Activated CD4-positive, alpha-beta T cell treated with anti-CD3 and anti-CD28 coated beads for 4 hours (primary cell): ENCODE results near the gene ATG9A.
A peak's percentile ranks its signal among the peaks of the same experiment; 100 is the strongest.
"Not testable (repeated sequence)": the region's sequence is repeated elsewhere in the genome, so short reads cannot be mapped to it uniquely, and the experiment has no call there.

ENCODE experiments used
- DNase-seq, 2 donors: peaks; one replicate each; pipeline ENCODE4 v3.0.0-alpha.2; 2020

The ATG9A gene, protein sequence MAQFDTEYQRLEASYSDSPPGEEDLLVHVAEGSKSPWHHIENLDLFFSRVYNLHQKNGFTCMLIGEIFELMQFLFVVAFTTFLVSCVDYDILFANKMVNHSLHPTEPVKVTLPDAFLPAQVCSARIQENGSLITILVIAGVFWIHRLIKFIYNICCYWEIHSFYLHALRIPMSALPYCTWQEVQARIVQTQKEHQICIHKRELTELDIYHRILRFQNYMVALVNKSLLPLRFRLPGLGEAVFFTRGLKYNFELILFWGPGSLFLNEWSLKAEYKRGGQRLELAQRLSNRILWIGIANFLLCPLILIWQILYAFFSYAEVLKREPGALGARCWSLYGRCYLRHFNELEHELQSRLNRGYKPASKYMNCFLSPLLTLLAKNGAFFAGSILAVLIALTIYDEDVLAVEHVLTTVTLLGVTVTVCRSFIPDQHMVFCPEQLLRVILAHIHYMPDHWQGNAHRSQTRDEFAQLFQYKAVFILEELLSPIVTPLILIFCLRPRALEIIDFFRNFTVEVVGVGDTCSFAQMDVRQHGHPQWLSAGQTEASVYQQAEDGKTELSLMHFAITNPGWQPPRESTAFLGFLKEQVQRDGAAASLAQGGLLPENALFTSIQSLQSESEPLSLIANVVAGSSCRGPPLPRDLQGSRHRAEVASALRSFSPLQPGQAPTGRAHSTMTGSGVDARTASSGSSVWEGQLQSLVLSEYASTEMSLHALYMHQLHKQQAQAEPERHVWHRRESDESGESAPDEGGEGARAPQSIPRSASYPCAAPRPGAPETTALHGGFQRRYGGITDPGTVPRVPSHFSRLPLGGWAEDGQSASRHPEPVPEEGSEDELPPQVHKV

DNA sequence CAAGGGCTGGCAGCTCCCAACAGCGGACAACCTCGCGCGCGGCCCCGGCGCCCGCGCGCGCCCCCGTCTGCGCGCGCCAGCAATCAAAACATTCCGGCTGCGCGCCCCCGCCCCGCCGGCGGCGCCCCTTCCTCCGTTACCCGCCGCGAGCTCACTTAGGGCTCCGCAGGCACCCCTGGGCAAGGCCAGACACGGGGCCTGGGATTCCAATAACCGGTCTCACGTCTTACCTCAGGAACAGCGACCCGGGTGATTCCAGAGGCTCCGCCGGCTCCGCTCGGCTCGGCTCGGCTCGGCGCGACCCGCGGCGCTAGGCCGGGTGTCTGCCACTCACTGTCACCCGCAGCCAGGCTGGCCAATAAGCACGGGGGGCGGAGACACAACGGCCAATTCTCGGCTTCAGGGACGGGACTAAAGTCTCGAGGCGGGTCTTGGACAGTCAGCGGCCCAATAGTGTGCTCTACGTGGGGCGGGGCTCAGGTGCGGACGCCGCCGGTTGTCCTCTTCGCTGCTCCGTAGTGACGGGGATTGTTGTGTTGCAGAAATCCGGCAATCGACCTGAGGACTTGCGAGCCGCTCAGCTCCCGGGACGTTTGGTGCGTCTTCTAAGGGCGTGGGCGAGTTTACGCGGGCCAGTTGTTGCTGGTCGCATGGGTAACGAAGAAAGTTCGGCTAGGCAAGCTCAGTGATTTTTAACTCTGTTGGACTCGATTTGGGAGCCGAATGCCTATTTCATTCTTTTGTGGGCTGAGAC lies at the start of gene ATG9A, which contains the start of gene ANKZF1:
Gene ATG9A (minus strand): TSS at position 332 of the 754 bp plus-strand sequence. CDS start 1,612 bp downstream, outside the sequence.
Gene ANKZF1 (plus strand): TSS at position 502 of the 754 bp plus-strand sequence. CDS start 452 bp downstream, outside the sequence.
- DNase-seq = peak; percentile 97 to 98

DNA sequence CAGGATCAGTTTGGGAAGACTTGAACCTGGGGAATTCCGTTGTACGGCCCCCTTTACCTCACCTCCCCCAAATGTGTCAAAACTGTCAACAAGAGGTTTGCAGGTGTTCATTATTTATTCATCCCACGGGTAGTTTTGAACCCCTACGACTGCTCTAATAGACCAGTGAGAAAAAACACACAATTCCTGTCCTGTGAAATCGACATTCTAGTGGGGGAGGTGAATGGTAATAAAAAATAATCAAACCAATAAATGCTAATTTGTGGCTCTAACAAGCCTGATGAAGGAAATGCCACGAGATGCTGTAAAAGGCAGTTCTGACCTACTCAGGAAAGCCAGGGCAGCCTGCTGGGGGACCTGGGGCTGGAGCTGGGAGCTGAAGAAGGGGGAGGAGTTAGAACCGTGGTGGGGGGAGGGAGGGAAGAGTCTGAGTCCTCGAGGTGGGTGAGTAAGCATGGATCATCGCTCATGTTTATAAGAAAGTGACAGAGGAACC lies 49.3 kb upstream of the ATG9A start:
- DNase-seq = no peak

DNA sequence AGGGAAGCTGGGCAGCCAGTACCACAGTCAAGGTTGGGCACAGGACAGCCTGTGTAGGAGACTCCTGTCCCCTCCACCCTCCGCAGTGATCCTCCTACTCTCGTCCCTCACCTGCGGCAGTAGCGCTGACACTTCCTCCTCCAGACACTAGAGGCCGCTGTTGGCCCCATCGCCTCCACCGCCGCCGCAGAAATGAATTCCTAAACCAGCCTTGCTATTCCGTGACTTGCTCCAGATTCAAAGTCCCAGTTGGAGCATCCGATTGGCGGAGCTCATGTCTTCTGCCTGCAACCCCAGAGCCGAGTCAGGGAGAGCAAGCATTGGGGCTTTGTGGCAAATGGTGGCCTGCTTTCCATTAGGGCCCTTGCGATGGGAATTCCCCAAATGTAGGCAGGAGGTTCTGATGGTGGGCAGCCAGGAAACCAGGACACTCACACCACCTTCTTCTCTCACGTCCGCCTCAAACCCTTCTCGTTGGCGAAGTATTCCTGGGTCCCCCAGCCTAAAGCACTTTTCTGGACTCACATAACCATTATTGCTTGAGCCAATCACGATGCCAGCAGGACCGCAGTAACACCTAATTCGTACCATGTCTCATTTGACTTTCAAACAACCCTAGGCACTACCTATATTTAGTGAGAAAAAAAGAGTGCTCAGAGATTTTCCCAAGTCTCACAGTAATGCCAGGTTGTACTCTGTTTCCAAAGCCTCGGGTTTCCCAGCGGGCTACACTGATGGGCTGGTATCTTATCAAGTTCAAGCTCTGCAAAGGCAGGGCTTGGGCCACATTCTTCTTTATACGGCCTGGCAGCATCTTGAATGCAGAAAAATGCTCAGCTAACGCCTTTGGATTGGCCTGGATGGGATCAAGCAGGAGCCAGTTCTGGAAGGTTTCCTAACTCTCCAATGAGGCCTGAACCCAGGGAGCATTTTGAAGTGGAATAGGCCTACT lies 48.5 kb upstream of the ATG9A start:
- peak; percentile 69 to 74 for DNase-seq

DNA sequence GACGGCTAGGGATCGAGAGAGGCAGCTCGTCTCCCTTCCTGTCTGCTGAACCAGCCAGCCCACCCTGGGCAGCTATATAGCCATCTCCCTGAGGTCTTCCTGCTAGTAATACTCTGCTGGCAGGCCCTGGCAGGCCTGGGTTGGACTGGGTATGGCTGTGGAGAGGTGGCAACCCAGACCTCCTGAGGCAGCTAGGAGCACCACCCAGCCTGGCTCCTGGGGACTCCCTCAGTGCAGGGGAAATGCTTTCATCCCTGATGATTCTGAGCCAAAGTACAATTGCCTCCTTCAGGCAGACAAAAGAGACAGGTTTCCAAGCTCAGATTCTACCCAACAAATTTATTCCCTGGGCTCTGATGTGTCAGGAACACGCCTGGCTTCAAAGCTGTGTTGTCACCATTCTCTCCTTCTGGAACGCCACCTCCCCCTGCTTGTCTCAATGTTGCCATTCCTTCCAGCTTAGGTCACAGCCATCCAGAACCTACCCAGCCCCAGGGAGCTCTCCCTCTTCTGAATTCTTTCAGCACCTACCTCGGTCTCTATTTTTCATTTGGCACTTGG lies 45.0 kb upstream of the ATG9A start:
- DNase-seq = no peak

DNA sequence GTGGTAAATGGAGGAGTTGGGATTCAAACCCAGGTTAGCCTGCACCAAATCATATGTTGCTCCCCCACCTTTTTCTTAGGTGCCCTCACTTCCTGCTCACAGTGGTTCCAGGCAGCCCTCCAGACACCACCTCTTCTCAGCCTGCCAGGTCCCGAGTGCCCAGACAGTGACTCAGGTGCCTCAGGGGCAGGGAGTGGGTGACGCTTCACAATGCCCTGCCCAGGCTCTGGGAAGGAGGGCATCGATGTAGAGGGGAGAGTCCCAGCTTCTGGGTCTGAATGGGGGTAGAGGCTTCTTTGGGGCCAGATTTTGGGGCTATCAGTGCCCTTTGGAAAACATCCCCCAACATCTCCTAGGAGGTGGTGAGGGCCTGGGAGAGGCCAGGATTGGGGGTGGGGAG lies 44.5 kb upstream of the ATG9A start:
- no peak for DNase-seq

DNA sequence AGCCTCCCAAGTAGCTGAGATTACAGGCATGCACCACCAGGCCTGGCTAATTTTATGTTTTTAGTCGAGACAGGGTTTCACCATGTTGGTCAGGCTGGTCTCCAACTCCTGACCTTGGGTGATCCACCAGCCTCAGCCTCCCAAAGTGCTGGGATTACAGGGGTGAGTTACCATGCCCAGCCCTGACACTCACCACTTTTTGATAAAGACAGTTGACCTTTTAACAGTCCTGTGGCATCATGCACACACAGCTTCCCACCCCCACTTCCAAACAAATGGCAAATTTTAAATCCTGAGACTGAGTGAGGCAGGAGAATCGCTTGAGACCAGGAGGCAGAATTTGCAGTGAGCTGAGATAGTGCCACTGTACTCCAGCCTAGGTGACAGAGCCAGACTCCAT lies 43.6 kb upstream of the ATG9A start:
- no peak for DNase-seq

DNA sequence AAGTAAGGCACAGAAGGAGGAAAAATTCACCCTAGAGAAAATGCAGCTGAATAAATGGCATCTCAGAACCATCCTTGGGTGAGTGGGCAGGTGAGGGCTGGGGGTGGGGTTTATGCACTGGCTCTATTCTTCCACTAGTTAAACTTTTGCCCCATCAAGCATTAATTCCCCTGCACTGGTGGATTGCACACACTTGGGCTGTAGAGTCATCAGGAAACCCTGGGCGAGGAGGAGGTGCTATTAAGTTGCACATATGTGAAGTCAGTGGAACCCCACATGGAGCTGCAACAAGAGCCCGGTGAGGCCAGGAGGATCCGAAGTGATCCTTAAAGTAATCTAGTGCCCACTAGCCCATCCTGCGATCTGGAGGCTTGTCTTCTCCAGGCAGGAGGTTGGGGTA lies 42.9 kb upstream of the ATG9A start:
- DNase-seq = no peak

DNA sequence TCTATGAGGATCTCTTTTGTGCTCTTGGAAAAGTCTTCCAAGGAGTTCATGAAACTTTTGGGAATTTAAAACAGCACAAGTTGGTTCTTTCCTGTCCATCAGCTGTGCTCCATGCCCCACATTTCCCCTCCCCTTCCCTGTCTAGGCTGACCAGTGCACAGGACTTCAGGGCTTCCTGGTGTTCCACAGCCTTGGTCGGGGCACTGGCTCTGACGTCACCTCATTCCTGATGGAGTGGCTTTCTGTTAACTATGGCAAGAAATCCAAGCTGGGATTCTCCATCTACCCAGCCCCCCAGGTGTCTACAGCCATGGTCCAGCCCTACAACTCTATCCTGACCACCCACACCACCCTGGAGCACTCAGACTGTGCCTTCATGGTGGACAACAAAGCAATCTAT lies 41.6 kb upstream of the ATG9A start:
- DNase-seq = no peak

DNA sequence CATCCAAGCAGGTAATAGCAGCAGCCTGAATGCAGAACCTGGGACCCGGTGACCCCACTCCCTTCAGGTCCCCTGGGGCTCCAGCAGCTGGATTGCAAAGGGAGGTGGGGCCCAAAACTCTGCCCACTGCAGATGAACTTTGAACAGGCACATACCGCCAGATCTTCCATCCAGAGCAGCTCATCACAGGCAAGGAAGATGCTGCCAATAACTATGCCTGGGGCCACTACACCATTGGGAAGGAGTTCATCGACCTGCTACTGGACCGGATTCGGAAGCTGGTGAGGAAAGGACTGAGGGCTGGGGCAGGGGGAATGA lies 40.6 kb upstream of the ATG9A start:
- no peak for DNase-seq

DNA sequence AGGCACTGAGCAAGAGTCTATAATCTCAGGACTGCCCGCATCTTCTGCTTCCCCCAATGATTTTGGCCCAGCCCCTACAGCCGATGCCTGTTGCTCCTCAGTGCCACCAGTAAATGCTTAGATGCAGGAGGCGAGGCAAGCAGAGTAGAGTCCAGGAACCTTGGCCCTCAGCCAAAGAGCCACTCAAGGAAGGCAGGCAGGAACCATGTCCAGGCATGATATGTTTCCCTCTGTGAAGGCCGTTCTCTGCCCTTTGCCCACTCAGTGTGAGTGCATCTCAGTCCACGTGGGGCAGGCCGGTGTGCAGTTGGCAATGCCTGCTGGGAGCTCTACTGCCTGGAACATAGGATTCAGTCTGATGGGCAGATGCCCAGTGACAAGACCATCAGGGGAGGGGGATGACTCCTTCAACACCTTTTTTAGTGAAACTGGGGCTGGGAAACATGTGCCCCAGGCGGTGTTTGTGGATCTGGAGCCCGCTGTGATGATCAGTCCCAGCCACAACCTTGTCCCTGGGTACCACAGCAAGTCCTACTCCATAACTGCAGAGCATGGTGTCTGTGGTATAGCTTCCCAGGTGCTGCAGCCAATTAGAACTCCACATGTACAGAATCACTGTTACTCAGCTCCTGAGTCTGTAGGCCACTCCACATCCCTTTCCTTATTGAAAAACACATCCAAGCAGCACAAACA lies 40.1 kb upstream of the ATG9A start:
- no peak for DNase-seq

DNA sequence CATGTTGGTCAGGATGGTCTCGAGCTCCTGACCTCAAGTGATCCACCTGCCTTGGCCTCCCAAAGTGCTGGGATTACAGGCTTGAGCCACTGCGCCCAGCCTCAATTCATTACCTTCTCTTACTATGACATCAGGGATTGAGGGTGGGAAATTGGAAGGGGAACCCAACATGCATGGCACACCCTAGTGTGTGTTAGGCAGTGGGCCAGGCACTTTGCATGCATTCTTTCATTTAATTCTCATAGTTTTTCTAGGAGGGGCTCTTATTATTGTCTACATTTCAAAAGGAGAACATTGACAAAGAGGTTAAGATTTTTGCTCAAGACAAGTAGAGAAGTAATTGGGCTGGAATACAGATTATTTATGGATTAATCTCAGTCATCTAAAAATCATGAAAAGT lies 38.9 kb upstream of the ATG9A start:
- DNase-seq = no peak

DNA sequence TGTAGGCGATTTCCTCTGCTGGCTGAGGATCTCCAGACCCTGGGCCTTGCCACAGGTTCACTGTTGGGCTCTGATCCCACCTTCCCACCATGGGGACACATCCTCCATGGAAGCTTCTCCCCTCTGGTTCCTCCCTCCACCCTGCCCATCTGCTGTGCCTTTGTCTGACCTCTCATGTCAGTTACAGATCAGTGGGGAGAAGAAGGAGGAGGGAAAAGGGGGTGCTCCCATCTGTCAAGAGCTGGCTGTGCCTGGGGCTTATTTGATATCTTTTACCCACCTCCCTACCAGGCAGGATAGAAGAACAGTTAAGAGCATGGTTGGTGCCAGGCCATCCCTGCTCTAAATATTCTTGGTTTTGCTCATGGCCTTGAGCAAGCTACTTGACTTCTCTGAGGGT lies 37.5 kb upstream of the ATG9A start:
- no peak for DNase-seq

DNA sequence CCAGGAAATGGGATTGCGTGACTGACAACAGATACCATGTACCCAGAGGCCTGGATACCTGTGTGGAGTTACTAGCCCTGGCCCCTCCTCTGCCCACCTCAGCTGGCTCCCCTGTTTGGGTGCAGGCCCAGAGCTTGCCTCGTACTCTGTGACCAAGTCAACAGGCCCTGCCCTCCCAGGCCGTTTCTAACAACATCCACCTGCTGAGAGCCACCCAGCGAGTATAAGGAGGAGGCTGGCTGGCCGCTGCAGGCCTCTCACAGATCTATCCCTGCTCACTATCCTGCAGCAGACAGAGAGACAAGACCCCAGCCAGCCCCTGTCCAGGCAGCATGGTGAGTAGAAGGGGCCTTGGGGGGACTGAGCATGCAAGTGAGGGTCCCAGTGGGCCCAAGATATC lies 36.8 kb upstream of the ATG9A start:
- no peak for DNase-seq

DNA sequence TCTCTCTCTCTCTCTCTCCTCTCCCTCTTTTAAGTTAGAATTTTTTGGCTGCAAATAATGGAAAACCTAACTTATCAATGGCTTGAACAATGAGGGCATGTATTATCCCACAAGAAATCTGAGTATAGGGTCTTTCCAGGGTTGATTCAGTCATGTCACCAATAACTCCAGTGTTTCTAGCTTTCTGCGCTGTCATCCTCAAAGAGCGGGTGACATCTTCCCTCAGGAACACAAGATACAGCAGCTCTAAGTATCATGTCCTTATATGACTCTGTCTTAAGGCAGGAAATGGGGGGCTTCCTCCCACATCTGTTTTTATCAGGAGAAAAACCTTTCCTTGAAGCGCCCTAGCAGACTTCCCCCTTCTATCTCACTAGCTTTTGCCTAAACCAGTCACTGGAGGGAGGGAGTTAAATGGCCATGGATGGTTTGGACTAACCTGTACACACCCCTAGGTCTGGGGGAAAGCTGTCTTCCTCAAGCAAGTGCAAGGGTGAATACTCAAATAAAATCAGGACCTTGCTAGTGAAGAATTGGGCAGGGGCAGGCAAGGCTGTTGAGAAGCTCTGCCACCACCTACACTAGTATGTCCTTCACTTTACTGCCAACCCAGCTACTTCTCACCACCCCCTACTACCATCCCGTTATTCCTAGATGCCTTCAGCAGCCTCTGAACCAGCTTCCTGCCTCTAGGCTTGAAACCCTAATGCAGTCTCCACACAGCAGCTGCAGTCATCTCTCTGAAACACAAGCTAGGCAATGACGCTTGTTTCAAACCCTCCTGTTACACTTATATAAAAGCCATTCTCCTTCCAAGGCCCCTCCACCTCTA lies 31.8 kb upstream of the ATG9A start:
- DNase-seq = no peak

DNA sequence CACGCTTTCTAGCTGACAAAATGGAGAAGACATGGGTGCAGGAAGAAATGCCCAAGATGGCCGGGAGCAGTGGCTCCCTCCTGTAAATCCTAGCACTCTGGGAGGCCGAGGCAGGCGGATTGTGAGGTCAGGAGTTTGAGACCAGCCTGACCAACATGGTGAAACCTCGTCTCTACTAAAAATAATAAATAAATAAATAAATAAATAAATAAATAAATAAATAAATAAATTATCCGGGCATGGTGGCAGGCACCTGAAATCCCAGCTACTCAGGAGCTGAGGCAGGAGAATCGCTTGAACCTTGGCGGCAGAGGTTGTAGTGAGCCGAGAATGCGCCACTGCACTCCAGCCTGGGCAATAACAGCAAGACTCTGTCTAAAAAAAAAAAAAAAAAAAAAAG lies 29.5 kb upstream of the ATG9A start:
- not testable (repeated sequence) for DNase-seq

DNA sequence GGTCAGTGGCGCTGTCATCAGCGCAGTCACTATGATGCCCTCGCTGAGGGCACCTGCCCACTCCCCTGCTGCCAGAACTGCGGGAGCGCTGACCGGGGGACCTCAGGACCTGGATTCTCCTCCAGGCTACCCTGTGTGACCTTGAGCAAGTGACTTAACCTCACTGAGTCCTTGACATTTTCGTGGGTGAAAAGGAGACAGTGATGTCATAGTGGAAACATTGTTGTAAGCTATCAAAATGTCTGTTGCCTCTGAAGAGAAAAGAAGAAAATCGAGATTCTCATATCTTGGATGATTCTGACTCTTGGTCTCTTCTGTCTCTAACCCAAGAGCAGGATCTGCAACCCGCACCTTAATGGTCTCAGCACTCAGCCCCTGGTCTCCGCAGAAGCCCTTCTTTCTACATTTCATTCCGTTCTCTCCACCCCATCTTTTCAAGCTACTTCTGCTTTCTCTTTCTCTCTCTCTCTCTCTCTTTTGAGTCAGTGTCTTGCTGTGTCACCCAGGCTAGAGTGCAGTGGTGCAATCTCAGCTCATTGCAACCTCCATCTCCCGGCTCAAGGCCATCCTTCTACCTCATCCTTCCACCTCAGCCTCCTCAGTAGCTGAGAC lies 25.3 kb upstream of the ATG9A start:
- peak; percentile 44 to 50 for DNase-seq

DNA sequence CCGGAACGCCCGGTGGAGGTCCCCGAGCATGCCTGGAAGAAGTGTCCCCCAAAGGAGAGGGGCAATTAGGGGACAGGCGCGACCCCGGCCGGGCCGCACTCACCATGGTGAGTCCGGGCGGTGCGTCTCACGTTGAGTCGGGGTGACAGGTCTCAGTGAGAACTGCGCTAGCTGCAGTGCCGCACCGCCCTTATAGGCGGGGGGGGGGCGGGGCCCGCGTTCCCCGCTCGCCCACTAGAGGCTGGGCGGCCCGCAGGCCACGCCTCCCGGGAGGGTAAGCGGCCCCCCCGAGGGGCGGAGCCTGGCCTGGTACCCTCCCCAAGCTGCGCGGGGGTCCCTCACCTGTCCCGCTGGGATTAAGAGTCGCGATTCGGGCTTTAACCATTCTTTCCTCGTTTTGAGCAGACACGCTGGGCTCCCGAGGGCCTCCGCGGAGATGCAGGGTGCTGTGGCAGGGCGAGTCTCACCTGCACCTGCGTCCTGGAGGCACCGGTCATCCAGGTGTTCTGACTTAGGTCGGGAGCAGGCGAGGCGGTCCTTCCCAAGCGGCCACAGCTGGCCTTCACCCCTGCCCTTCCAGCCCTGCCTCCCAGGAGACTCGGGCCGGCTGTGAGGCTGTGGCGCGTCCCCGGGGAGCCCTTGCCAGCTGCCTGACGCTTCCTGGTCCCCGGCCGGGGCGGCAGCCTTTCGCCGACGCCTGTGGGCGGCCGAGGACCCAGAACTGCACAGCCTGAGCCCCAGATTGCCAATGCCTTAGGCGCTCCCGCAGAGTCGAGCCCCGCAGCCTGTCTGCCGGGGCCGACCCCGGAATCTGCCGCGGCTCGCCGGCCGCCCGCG lies 24.5 kb upstream of the ATG9A start, which contains the start of gene TUBA4A:
Gene TUBA4A (minus strand): TSS at position 166 of the 837 bp plus-strand sequence. CDS start 60 bp downstream, at position 106.
- peak; percentile 89 to 92 for DNase-seq
